IMR-90 (cell line): ENCODE measurements around the gene TPD52L2. TPM values are rescaled to one million over a fixed set of nuclear protein-coding genes. Genes with fewer than 3 reads are reported as not detected.

Experiments
- ATAC-seq: fragments of 200-7000 bp; cut with Tn5 transposase; 2 replicates; pipeline ENCODE4 v1.9.1; 2020; ENCODE audit warnings: low read depth, mild to moderate bottlenecking, moderate library complexity
- BruUV-seq: library from RNA; stranded (reverse); fragments of 400-500 nt; replicated peaks from 2 replicates; lab custom pipeline; 2021; lab: Mats Ljungman, UMichigan
- CTCF ChIA-PET: fragments of 300-600 bp; formaldehyde crosslinking; extraction: SDS; loops from one replicate; lab custom pipeline; 2021; ENCODE audit warnings: antibody characterized with exemption; lab: Yijun Ruan, JAX
- POLR2A ChIA-PET: fragments of 300-600 bp; sonication (Branson Sonifier 250); formaldehyde crosslinking; loops from one replicate; lab custom pipeline; 2022; ENCODE audit warnings: antibody characterized with exemption; ENCODE audit not compliant: unreplicated experiment; lab: Charles Lee
- DNase-seq: peaks from one replicate; pipeline ENCODE4 v3.0.0; 2013
- H2AFZ ChIP-seq: replicated peaks from 2 replicates; pipeline ENCODE3; 2013; ENCODE audit warnings: low read length, mild to moderate bottlenecking; ENCODE audit not compliant: poor library complexity
- H2AK5ac ChIP-seq: 2 replicates; pipeline ENCODE4 v1.6.1; 2013; ENCODE audit warnings: low read depth, low read length, inconsistent platforms
- H2AK9ac ChIP-seq: replicated peaks from 2 replicates; pipeline ENCODE3; 2013; ENCODE audit warnings: mild to moderate bottlenecking, low read depth, low read length, moderate library complexity; ENCODE audit not compliant: poor library complexity
- H2BK120ac ChIP-seq: 2 replicates; pipeline ENCODE4 v1.6.1; 2013; ENCODE audit warnings: low read depth, low read length, inconsistent platforms
- H2BK15ac ChIP-seq: 3 replicates; pipeline ENCODE4 v1.6.1; 2013; ENCODE audit warnings: low read depth, low read length, inconsistent platforms
- H2BK20ac ChIP-seq: 2 replicates; pipeline ENCODE4 v1.6.1; 2013; ENCODE audit warnings: low read depth, mild to moderate bottlenecking, inconsistent platforms, low read length, moderate library complexity
- H2BK5ac ChIP-seq: 2 replicates; pipeline ENCODE4 v1.6.1; 2013; ENCODE audit warnings: mild to moderate bottlenecking, low read depth, low read length, inconsistent platforms; ENCODE audit not compliant: poor library complexity, severe bottlenecking
- H3K14ac ChIP-seq: replicated peaks from 2 replicates; pipeline ENCODE4 v1.6.1; 2013; ENCODE audit warnings: low read depth, low read length, inconsistent platforms
- H3K18ac ChIP-seq: 2 replicates; pipeline ENCODE4 v1.6.1; 2013; ENCODE audit warnings: low read depth, low read length, control low read depth
- H3K23ac ChIP-seq: 2 replicates; pipeline ENCODE4 v1.6.1; 2013; ENCODE audit warnings: low read depth, low read length, inconsistent platforms
- H3K27ac ChIP-seq: 2 replicates; pipeline ENCODE4 v1.5.1; 2013; ENCODE audit warnings: mild to moderate bottlenecking, control low read depth, low read length; ENCODE audit not compliant: insufficient read depth
- H3K27me3 ChIP-seq: 2 replicates; pipeline ENCODE4 v1.6.1; 2013; ENCODE audit warnings: low read length; ENCODE audit not compliant: control insufficient read depth, insufficient read depth
- H3K36me3 ChIP-seq: 2 replicates; pipeline ENCODE4 v1.6.1; 2013; ENCODE audit warnings: low read length, mixed read lengths; ENCODE audit not compliant: control insufficient read depth, insufficient read depth
- H3K4ac ChIP-seq: 2 replicates; pipeline ENCODE4 v1.6.1; 2013; ENCODE audit warnings: low read depth, low read length, inconsistent platforms
- H3K4me1 ChIP-seq: 2 replicates; pipeline ENCODE4 v1.6.1; 2013; ENCODE audit warnings: low read length, mixed read lengths; ENCODE audit not compliant: control insufficient read depth, insufficient read depth
- H3K4me2 ChIP-seq: 2 replicates; pipeline ENCODE4 v1.6.1; 2013; ENCODE audit warnings: low read depth, mild to moderate bottlenecking, control low read depth, low read length, moderate library complexity
- H3K4me3 ChIP-seq: 2 replicates; pipeline ENCODE4 v1.5.1; 2013; ENCODE audit warnings: low read depth, mild to moderate bottlenecking, control low read depth, low read length, moderate library complexity; ENCODE audit not compliant: insufficient read depth
- H3K56ac ChIP-seq: 2 replicates; pipeline ENCODE4 v1.6.1; 2013; ENCODE audit warnings: low read length, inconsistent platforms; ENCODE audit not compliant: insufficient read depth; ENCODE audit errors: extremely low read depth
- H3K79me1 ChIP-seq, 2 experiments: 2 replicates each; pipeline ENCODE4 v1.6.1; 2013; ENCODE audit warnings: low read length in 2 of 2, inconsistent platforms in 1 of 2, low read depth in 1 of 2
- H3K9ac ChIP-seq: 2 replicates; pipeline ENCODE4 v1.6.1; 2013; ENCODE audit warnings: low read depth, low read length, control low read depth
- H3K9me1 ChIP-seq: 2 replicates; pipeline ENCODE4 v1.6.1; 2013; ENCODE audit warnings: low read length, inconsistent platforms; ENCODE audit not compliant: insufficient read depth
- H3K9me3 ChIP-seq: 2 replicates; pipeline ENCODE4 v1.6.1; 2013; ENCODE audit warnings: low read length; ENCODE audit not compliant: control insufficient read depth, insufficient read depth
- H4K20me1 ChIP-seq: 2 replicates; pipeline ENCODE4 v1.6.1; 2013; ENCODE audit warnings: low read length, inconsistent platforms; ENCODE audit not compliant: insufficient read depth
- H4K5ac ChIP-seq: 2 replicates; pipeline ENCODE4 v1.6.1; 2013; ENCODE audit warnings: mild to moderate bottlenecking, low read depth, low read length, control low read depth
- H4K8ac ChIP-seq, 2 experiments: 2 replicates each; pipeline ENCODE4 v1.6.1; 2013; ENCODE audit warnings: low read depth in 2 of 2, low read length in 2 of 2, control low read depth in 1 of 2, inconsistent platforms in 1 of 2
- H4K91ac ChIP-seq: 2 replicates; pipeline ENCODE4 v1.6.1; 2013; ENCODE audit warnings: low read depth, low read length, inconsistent platforms; ENCODE audit not compliant: insufficient read depth
- BHLHE40 ChIP-seq: fragments of 150-350 bp; IDR thresholded peaks from 2 replicates; pipeline ENCODE4 v1.6.1; 2016; ENCODE audit warnings: mild to moderate bottlenecking, low read depth, low read length
- FOS ChIP-seq: fragments of 150-350 bp; IDR thresholded peaks from 2 replicates; pipeline ENCODE4 v1.6.1; 2016; ENCODE audit warnings: low read depth, low read length
- MAFK ChIP-seq: IDR thresholded peaks from 2 replicates; pipeline ENCODE4 v1.6.1; 2012; ENCODE audit warnings: low read depth, low read length, improper control_type of control experiment
- NFE2L2 ChIP-seq: fragments of 150-350 bp; IDR thresholded peaks from 2 replicates; pipeline ENCODE4 v1.6.1; 2016; ENCODE audit warnings: low read depth, mild to moderate bottlenecking, low read length
- POLR2A ChIP-seq: IDR thresholded peaks from 2 replicates; pipeline ENCODE4 v1.6.1; 2012; ENCODE audit warnings: mild to moderate bottlenecking, low read depth, low read length
- RCOR1 ChIP-seq: IDR thresholded peaks from 2 replicates; pipeline ENCODE4 v1.6.1; 2012; ENCODE audit warnings: mild to moderate bottlenecking, low read length, improper control_type of control experiment; ENCODE audit not compliant: insufficient replicate concordance
- WGBS, 2 experiments: methylation state at CpG; one replicate each; pipeline versions ENCODE4 v1.1.5 to v1.1.7; 2013; ENCODE audit warnings: missing lambda C conversion rate in 2 of 2; ENCODE audit not compliant: insufficient read length in 1 of 2; ENCODE audit errors: extremely low coverage in 2 of 2; 5-methylcytosine and 5-hydroxymethylcytosine counted together
- dilution Hi-C: fragments of 300-500 bp; cut with HindIII; formaldehyde crosslinking; loops from one replicate; pipeline ENCODE4 v1.14.3; 2018; ENCODE audit warnings: low sequenced_read_pairs; ENCODE audit not compliant: unreplicated experiment
- in situ Hi-C: fragments of 300-500 bp; cut with MboI; formaldehyde crosslinking; loops from 3 replicates; pipeline ENCODE4 v1.14.3; 2019; ENCODE audit warnings: low sequenced_read_pairs, inconsistent platforms, mixed read lengths
- intact Hi-C: fragments of 100-400 bp; cut with micrococcal nuclease; formaldehyde crosslinking; loops from 2 replicates; pipeline ENCODE4 v1.10.0; 2022
- polyA plus RNA-seq, 3 experiments: library from polyadenylated mRNA; depleted of rRNA; stranded (reverse); fragments of >200 nt; gene quantifications; 2 replicates each; pipeline ENCODE4 v1.2.3, GENCODE V29; 2012; ENCODE audit warnings: low replicate concordance in 1 of 3
- total RNA-seq: library from RNA; depleted of rRNA; stranded (reverse); fragments of >200 nt; gene quantifications from 2 replicates; pipeline ENCODE4 v1.2.3, GENCODE V29; 2012
- TF ChIP-seq, protein P1 (sequence below): conservative IDR thresholded peaks from 2 replicates; pipeline ENCODE4 v1.5.1; 2012; ENCODE audit warnings: mild to moderate bottlenecking, low read depth, low read length, improper control_type of control experiment
- TF ChIP-seq, protein P2 (sequence below): fragments of 150-350 bp; IDR thresholded peaks from 2 replicates; pipeline ENCODE4 v1.6.1; 2016; ENCODE audit warnings: low read depth, mild to moderate bottlenecking, low read length, moderate library complexity, borderline replicate concordance

The TPD52L2 gene
- total and polyA plus RNA-seq, 2 of the 4 experiments (the other 2 are of a cell fraction) = 113 to 189 TPM

DNA sequence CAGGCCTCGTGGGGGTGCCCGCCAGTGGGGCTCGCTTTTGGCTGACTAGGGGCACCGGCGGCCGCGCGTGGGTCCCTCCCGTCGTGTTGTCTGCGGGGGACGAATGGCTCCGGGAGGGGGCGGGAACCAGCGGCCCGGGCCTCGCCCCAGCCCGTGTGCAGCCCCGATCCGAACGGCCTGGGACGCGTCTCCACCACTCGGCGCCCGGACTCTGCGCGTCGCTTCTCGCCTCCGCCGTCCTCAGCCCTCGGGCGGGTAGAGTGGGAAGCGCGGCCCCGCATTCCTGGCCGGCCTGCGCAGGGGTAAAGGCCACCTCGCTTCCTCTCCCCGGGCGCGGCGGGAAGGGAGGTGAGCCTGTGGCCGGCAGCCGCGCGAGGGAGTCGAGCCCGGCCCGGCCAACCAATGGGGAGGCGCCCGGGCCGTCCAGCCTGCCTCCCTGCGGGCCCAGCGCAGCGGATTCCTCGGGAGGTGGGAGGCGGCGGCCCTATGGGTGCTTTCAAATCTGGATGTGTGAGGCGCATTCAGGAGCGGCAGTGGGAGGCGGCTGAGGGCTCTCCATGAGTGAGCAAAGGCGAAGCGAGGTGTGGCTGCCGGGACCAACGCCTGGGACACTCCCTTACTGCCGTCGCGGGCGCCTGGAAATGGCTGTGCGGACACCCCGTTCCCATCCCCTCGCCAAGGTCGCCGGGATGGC is 32.9 kb upstream of the TPD52L2 start:
- TF ChIP-seq, protein P1, sequence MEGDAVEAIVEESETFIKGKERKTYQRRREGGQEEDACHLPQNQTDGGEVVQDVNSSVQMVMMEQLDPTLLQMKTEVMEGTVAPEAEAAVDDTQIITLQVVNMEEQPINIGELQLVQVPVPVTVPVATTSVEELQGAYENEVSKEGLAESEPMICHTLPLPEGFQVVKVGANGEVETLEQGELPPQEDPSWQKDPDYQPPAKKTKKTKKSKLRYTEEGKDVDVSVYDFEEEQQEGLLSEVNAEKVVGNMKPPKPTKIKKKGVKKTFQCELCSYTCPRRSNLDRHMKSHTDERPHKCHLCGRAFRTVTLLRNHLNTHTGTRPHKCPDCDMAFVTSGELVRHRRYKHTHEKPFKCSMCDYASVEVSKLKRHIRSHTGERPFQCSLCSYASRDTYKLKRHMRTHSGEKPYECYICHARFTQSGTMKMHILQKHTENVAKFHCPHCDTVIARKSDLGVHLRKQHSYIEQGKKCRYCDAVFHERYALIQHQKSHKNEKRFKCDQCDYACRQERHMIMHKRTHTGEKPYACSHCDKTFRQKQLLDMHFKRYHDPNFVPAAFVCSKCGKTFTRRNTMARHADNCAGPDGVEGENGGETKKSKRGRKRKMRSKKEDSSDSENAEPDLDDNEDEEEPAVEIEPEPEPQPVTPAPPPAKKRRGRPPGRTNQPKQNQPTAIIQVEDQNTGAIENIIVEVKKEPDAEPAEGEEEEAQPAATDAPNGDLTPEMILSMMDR = no peak
- no peak for TF ChIP-seq POLR2A
- TF ChIP-seq, protein P2, sequence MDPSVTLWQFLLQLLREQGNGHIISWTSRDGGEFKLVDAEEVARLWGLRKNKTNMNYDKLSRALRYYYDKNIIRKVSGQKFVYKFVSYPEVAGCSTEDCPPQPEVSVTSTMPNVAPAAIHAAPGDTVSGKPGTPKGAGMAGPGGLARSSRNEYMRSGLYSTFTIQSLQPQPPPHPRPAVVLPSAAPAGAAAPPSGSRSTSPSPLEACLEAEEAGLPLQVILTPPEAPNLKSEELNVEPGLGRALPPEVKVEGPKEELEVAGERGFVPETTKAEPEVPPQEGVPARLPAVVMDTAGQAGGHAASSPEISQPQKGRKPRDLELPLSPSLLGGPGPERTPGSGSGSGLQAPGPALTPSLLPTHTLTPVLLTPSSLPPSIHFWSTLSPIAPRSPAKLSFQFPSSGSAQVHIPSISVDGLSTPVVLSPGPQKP = no peak
- no peak for TF ChIP-seq BHLHE40
- no peak for TF ChIP-seq MAFK
- TF ChIP-seq FOS = no peak
- no peak for TF ChIP-seq NFE2L2
- TF ChIP-seq RCOR1 = no peak
- CTCF ChIA-PET = no interaction called here
- Histone ChIP-seq H3K4me3 (peak overlapping the region; percentile 59; the same call in 1 of the 2 replicates), H2BK5ac (no peak overlapping the region), H2BK15ac (no peak overlapping the region), H3K14ac (no peak overlapping the region), H3K27me3 (no peaks in the 10 kb centered on the region), H2BK20ac (no peak overlapping the region; the same call in 1 of the 2 replicates), H4K8ac (no peak overlapping the region), H2AK9ac (peak overlapping the region; percentile 85), H3K36me3 (no peaks in the 10 kb centered on the region), H2AFZ (peak overlapping the region; percentile 90), H4K20me1 (peaks cover 24% of the 10 kb centered on the region; the same call in 1 of the 2 replicates), H2BK120ac (peak overlapping the region; percentile 94; the same call in 1 of the 2 replicates), H3K23ac (no peak overlapping the region), H3K56ac (no peak overlapping the region), H3K9me3 (no peaks in the 10 kb centered on the region), H4K5ac (no peak overlapping the region), H3K27ac (no peak overlapping the region; the same call in 1 of the 2 replicates), H2AK5ac (peak overlapping the region; percentile 100), H3K9ac (no peak overlapping the region), H3K4me1 (peaks cover 37% of the 10 kb centered on the region), H3K4me2 (no peak overlapping the region), H4K91ac (no peak overlapping the region), H3K4ac (peak overlapping the region; percentile 99), H3K18ac (no peak overlapping the region), H3K79me1 (peaks cover 18 to 40% of the 10 kb centered on the region in 2 experiments), H3K9me1 (peaks cover 20% of the 10 kb centered on the region)
- in situ Hi-C loops (no loop called here), intact Hi-C loops (no loop called here), dilution Hi-C loops (no loop called here)
- DNase-seq = no peak
- POLR2A ChIA-PET = no interaction called here
- BruUV-seq = no TSS peak
- 33% methylated on average over 47 of the region's 76 CpGs; no CpG with 5 or more reads in 1 of the 2 experiments for WGBS, 2 experiments
- ATAC-seq = no peak
